GM18858 (cell line): ENCODE measurements around the gene GOLGA6A.
"Not testable (repeated sequence)": the region's sequence is repeated elsewhere in the genome, so short reads cannot be mapped to it uniquely, and the experiment has no call there.

Experiments used
- ATAC-seq: cut with Tn5 transposase; IDR thresholded peaks from one replicate; pipeline ENCODE4 v1.9.1; 2021; ENCODE audit not compliant: unreplicated experiment

The GOLGA6A gene

GRCh38 chr15:74082450-74082849 is at the start of gene GOLGA6A:
TSS of gene GOLGA6A (minus strand) at chr15:74082550. CDS start at chr15:74082509, 41 bp downstream.
- ATAC-seq: not testable (repeated sequence)

- ATAC-seq: no peak
Measured at GRCh38 chr15:74131628-74132413, 49.5 kb upstream of the GOLGA6A start.

- no peak for ATAC-seq
Measured at GRCh38 chr15:74130849-74131627, 48.7 kb upstream of the GOLGA6A start.

GRCh38 chr15:74130155-74130848 is 48.0 kb upstream of the GOLGA6A start, which contains the start of gene ISLR2:
TSS of gene ISLR2 (plus strand) at chr15:74130586. CDS start at chr15:74132755, 2,169 bp downstream.
- no peak for ATAC-seq

GRCh38 chr15:74129586-74130154 is 47.3 kb upstream of the GOLGA6A start:
- no peak for ATAC-seq

- ATAC-seq: no peak
Measured at GRCh38 chr15:74128785-74129585, 46.6 kb upstream of the GOLGA6A start.

GRCh38 chr15:74127954-74128784 is 45.8 kb upstream of the GOLGA6A start:
- no peak for ATAC-seq

GRCh38 chr15:74127255-74127953 is 45.1 kb upstream of the GOLGA6A start:
- no peak for ATAC-seq

GRCh38 chr15:74124759-74125158 is 42.4 kb upstream of the GOLGA6A start:
- ATAC-seq: no peak

GRCh38 chr15:74124196-74124595 is 41.8 kb upstream of the GOLGA6A start:
- ATAC-seq: no peak

GRCh38 chr15:74123658-74124057 is 41.3 kb upstream of the GOLGA6A start:
- ATAC-seq: no peak

- ATAC-seq: no peak
Measured at GRCh38 chr15:74123131-74123429, 40.7 kb upstream of the GOLGA6A start.

- no peak for ATAC-seq
Measured at GRCh38 chr15:74122403-74123130, 40.2 kb upstream of the GOLGA6A start.

GRCh38 chr15:74121858-74122257 is 39.5 kb upstream of the GOLGA6A start:
- no peak for ATAC-seq

GRCh38 chr15:74121039-74121438 is 38.7 kb upstream of the GOLGA6A start:
- no peak for ATAC-seq

GRCh38 chr15:74120426-74120825 is 38.1 kb upstream of the GOLGA6A start:
- ATAC-seq: no peak

- ATAC-seq: no peak
Measured at GRCh38 chr15:74109713-74110112, 27.4 kb upstream of the GOLGA6A start.

- ATAC-seq: not testable (repeated sequence)
Measured at GRCh38 chr15:74108611-74109010, 26.3 kb upstream of the GOLGA6A start.
